Gastroesophageal sphincter (tissue), 3 donors: ENCODE results near the gene XIST.

ENCODE experiments used
- CTCF ChIP-seq, 4 experiments: fragments of 200-600 bp in 2 of 4; fragments of 450-650 bp in 2 of 4; sonication (generic) in 1 of 4; IDR thresholded peaks; one replicate each; pipeline ENCODE4 v1.5.1; 2017 to 2019; ENCODE audit warnings: antibody characterized with exemption in 4 of 4, mild to moderate bottlenecking in 2 of 4, moderate library complexity in 2 of 4
- EP300 ChIP-seq: sonication (generic); formaldehyde crosslinking; IDR thresholded peaks from one replicate; pipeline ENCODE4 v1.6.1; 2017; ENCODE audit warnings: antibody characterized with exemption, mild to moderate bottlenecking
- POLR2A ChIP-seq, 2 donors: fragments of 450-650 bp; IDR thresholded peaks; one replicate each; pipeline ENCODE4 v1.6.1; 2017; ENCODE audit warnings: antibody characterized with exemption in 2 of 2, mild to moderate bottlenecking in 2 of 2, moderate library complexity in 1 of 2
- POLR2AphosphoS5 ChIP-seq: sonication (generic); formaldehyde crosslinking; IDR thresholded peaks from one replicate; pipeline ENCODE4 v1.6.1; 2017; ENCODE audit warnings: antibody characterized with exemption

GRCh38 chrX:73840120-73840924, 12.2 kb downstream of the XIST start:
- TF ChIP-seq EP300 (no peak), CTCF (IDR thresholded peaks at IDR 0.05) (no peak), POLR2A (IDR thresholded peaks at IDR 0.05) (no peak), POLR2AphosphoS5 (no peak)
